GM12878 (cell line): Measurements from ENCODE around the gene ANKRD23. TPM values are rescaled to one million over a fixed set of nuclear protein-coding genes. Genes with fewer than 3 reads are reported as not detected.

Experiments used
- ATAC-seq: fragments of 200-7000 bp; cut with Tn5 transposase; 3 replicates; pipeline ENCODE4 v1.9.1; 2020; ENCODE audit warnings: mild to moderate bottlenecking, moderate library complexity
- BruUV-seq: library from RNA; stranded (reverse); fragments of 400-500 nt; replicated peaks from 2 replicates; lab custom pipeline; 2021; lab: Mats Ljungman, UMichigan
- CTCF ChIA-PET: fragments of 300-600 bp; sonication (Branson Sonifier 250); formaldehyde crosslinking; extraction: SDS; loops from one replicate; lab custom pipeline; 2021; ENCODE audit warnings: inconsistent platforms; lab: Yijun Ruan, JAX
- POLR2A ChIA-PET: fragments of 350-600 bp; formaldehyde crosslinking; extraction: SDS; loops from one replicate; lab custom pipeline; 2021; ENCODE audit warnings: inconsistent platforms; lab: Charles Lee
- RAD21 ChIA-PET: fragments of 300-600 bp; sonication (Branson Sonifier 250); formaldehyde crosslinking; loops from one replicate; lab custom pipeline; 2023; ENCODE audit warnings: antibody characterized with exemption; ENCODE audit not compliant: unreplicated experiment; lab: Charles Lee
- SMC1A ChIA-PET: fragments of 300-600 bp; sonication (Branson Sonifier 250); formaldehyde crosslinking; loops from one replicate; lab custom pipeline; 2023; ENCODE audit not compliant: unreplicated experiment, uncharacterized antibody; lab: Charles Lee
- DNase-seq: peaks from one replicate; pipeline ENCODE4 v3.0.0-alpha.2; 2011; ENCODE audit warnings: low read depth, low spot score
- FAIRE-seq: peaks from 3 replicates; lab custom pipeline; 2011; peaks lifted over from hg19 to GRCh38; lab: Jason Lieb, UNC
- H2AFZ ChIP-seq: 2 replicates; pipeline ENCODE4 v1.6.0; 2011; ENCODE audit warnings: low read depth, low read length, control low read depth; ENCODE audit not compliant: control insufficient read depth
- H3K27ac ChIP-seq: 2 replicates; pipeline ENCODE4 v1.5.1; 2011; ENCODE audit warnings: control low read depth; ENCODE audit not compliant: control insufficient read depth, insufficient read depth
- H3K27me3 ChIP-seq, 2 experiments: replicated peaks in 1 of 2; 2 replicates each; pipeline versions ENCODE4 v1.6.0 to v1.6.1; 2011; ENCODE audit warnings: low read length in 1 of 2; ENCODE audit not compliant: control insufficient read depth in 2 of 2, insufficient read depth in 2 of 2
- H3K36me3 ChIP-seq, 2 experiments: 2 replicates each; pipeline ENCODE4 v1.5.1; 2011; ENCODE audit warnings: low read length in 1 of 2; ENCODE audit not compliant: control insufficient read depth in 2 of 2, insufficient read depth in 2 of 2
- H3K4me1 ChIP-seq: 2 replicates; pipeline ENCODE4 v1.6.1; 2011; ENCODE audit warnings: mild to moderate bottlenecking, low read length, moderate library complexity, mixed read lengths; ENCODE audit not compliant: control insufficient read depth, insufficient read depth
- H3K4me2 ChIP-seq: 2 replicates; pipeline ENCODE4 v1.6.0; 2011; ENCODE audit warnings: control low read depth; ENCODE audit not compliant: control insufficient read depth, insufficient read depth
- H3K4me3 ChIP-seq: fragments of 200-600 bp; sonication (generic); 2 replicates; pipeline ENCODE4 v1.5.1; 2016
- H3K79me2 ChIP-seq: 2 replicates; pipeline ENCODE4 v1.6.0; 2011; ENCODE audit warnings: low read length; ENCODE audit not compliant: control insufficient read depth, insufficient read depth
- H3K9ac ChIP-seq: 2 replicates; pipeline ENCODE4 v1.8.0; 2011; ENCODE audit warnings: low read length, control low read depth, mixed read lengths; ENCODE audit not compliant: control insufficient read depth, insufficient read depth
- H3K9me3 ChIP-seq: replicated peaks from 3 replicates; pipeline ENCODE4 v1.5.1; 2011; ENCODE audit warnings: mild to moderate bottlenecking, low read length; ENCODE audit not compliant: control insufficient read depth, insufficient read depth
- H4K20me1 ChIP-seq: 2 replicates; pipeline ENCODE4 v1.6.0; 2011; ENCODE audit not compliant: control insufficient read depth, insufficient read depth
- EP300 ChIP-seq, 2 experiments: fragments of 150-350 bp in 1 of 2; IDR thresholded peaks; 2 replicates each; pipeline ENCODE4 v1.6.1; 2011 to 2012; ENCODE audit warnings: low read depth in 2 of 2, low read length in 2 of 2, borderline replicate concordance in 1 of 2, improper control_type of control experiment in 1 of 2, inconsistent platforms in 1 of 2; ENCODE audit not compliant: control insufficient read depth in 1 of 2
- MEF2A ChIP-seq: IDR thresholded peaks from 2 replicates; pipeline ENCODE4 v1.6.1; 2011; ENCODE audit warnings: low read depth, mild to moderate bottlenecking, low read length, moderate library complexity; ENCODE audit not compliant: insufficient read depth
- MEF2B ChIP-seq: fragments of 450-650 bp; IDR thresholded peaks from 2 replicates; pipeline ENCODE4 v1.6.1; 2018; ENCODE audit warnings: mild to moderate bottlenecking, moderate library complexity; ENCODE audit not compliant: partially characterized antibody, poor library complexity, severe bottlenecking
- PAX5 ChIP-seq: IDR thresholded peaks from 2 replicates; pipeline ENCODE4 v1.6.1; 2011; ENCODE audit warnings: low read depth, low read length, borderline replicate concordance
- POLR2A ChIP-seq: IDR thresholded peaks from 2 replicates; pipeline ENCODE4 v1.6.1; 2011; ENCODE audit warnings: low read depth, mild to moderate bottlenecking, low read length
- RCOR1 ChIP-seq: conservative IDR thresholded peaks from 2 replicates; pipeline ENCODE4 v1.6.1; 2012; ENCODE audit warnings: low read depth, low read length, improper control_type of control experiment
- ZNF274 ChIP-seq: IDR thresholded peaks from one replicate; pipeline ENCODE4 v1.8.0; 2011; ENCODE audit not compliant: insufficient read length, insufficient read depth
- WGBS: methylation state at CpG from one replicate; pipeline ENCODE4 v1.1.6; 2016; ENCODE audit warnings: low lambda C conversion rate; ENCODE audit not compliant: insufficient replicate concordance, insufficient coverage; ENCODE audit errors: missing lambda C conversion rate; 5-methylcytosine and 5-hydroxymethylcytosine counted together
- in situ Hi-C: fragments of 300-500 bp; cut with MboI; formaldehyde crosslinking; loops from 9 replicates; pipeline ENCODE4 v1.14.3; 2018; ENCODE audit warnings: mixed read lengths
- intact Hi-C: fragments of 100-400 bp; cut with micrococcal nuclease; formaldehyde crosslinking; loops from one replicate; pipeline ENCODE4 v1.14.2; 2022; ENCODE audit not compliant: unreplicated experiment
- polyA plus RNA-seq, 11 experiments: library from polyadenylated mRNA; depleted of rRNA in 4 of 11; unstranded in 6 of 11; stranded (reverse) in 5 of 11; fragments of >200 nt; fragmentation: Nextera tagmentation in 4 of 11; fragmentation: Illumina TruSeq in 1 of 11; extraction: Ambion mirVana in 4 of 11; extraction: Trizol in 1 of 11; gene quantifications; 1 replicate in 1 of 11; 2 replicates in 10 of 11; pipeline versions ENCODE4 v1.2.1 to v1.2.3, GENCODE V29; 2011 to 2016; ENCODE audit warnings: inconsistent platforms in 2 of 11, missing spikeins in 2 of 11, low read depth in 1 of 11
- total RNA-seq, 4 experiments: library from RNA; depleted of rRNA in 3 of 4; stranded (reverse); fragments of >200 nt in 3 of 4; fragmentation: Illumina TruSeq in 1 of 4; extraction: Trizol in 1 of 4; gene quantifications; 2 replicates each; pipeline versions ENCODE4 v1.2.1 to v1.2.3, GENCODE V29; 2013 to 2021
- TF ChIP-seq, protein P1 (sequence below): IDR thresholded peaks from 2 replicates; pipeline ENCODE4 v1.6.1; 2012; ENCODE audit warnings: low read depth, low read length, improper control_type of control experiment

ANKRD23 gene
- total and polyA plus RNA-seq, 10 of the 15 experiments (the other 5 are each of a cell fraction or from before 2014, with no cell fraction given) = 0.34 to 5.3 (median 2.7) TPM

DNA sequence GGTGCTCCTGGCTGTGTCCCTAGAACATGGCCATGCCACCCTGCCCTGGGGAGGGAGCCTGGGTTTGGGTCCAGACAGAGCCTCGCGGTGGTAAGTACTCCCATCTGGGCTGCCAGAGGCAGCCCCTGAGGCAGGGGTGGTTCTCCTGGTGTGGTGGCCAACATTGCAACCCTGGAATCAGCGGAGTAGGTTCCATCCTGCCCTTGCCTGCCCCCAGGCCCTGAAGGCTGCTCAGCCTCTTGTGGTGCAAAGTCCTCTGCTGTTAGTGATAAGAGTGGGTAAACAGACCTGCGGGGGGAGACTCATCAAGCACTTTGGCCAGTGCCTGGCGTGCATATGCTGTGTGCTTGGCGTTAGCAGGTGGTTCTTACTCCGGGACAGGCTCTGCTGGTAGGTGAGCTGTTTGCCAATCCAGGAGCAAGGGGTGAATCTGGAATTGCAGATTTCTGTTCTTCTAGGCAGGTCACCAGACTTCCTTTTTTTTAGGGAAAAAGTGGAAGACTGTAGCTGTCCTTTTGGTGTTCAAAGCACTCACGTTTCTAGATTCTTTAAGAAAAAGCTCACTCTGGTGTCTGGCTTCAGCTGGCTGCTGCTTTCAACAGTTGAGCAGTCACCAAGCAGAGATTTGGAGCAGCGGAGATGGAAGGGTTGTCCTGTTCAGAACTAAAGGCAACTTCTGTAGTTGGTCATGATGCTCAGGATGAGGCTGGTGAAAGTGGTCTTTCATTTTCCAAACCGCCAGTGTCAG, 24.5 kb downstream of the ANKRD23 start:
- Histone ChIP-seq H2AFZ (no peak overlapping the region), H3K36me3 (no peaks in the 10 kb centered on the region; a peak in 1 of 4 replicates), H3K27me3 (no peaks in the 10 kb centered on the region), H3K4me1 (peaks cover 12% of the 10 kb centered on the region), H3K9me3 (no peaks in the 10 kb centered on the region), H4K20me1 (peaks cover 5% of the 10 kb centered on the region; the same call in 1 of the 2 replicates), H3K4me3 (peak overlapping the region; percentile 27; the same call in 1 of the 2 replicates), H3K79me2 (peaks cover 27% of the 10 kb centered on the region), H3K9ac (no peak overlapping the region)
- ATAC-seq (no peak), FAIRE-seq (no peak)
- ChIA-PET SMC1A (interaction anchor here (0.7 to 2.2 kb wide), 8 partner anchors 12 to 136 kb away, joined by 3 to 5 read pairs (median 4); partner anchors contain the start of genes ANKRD39 and CNNM4), POLR2A (interaction anchor here (1.1 kb wide), 1 partner anchor 58 kb away, joined by 3 read pairs; the partner anchor contains the start of gene CNNM4)
- WGBS = 90% methylated on average over 10 of the region's 10 CpGs
- in situ Hi-C loops = no loop called here
- intact Hi-C loops = no loop called here
- TF ChIP-seq EP300 (IDR thresholded peaks at IDR 0.05; ENCODE audit: borderline replicate concordance in 1 of 2, control insufficient read depth in 1 of 2, low read depth in 2 of 2, low read length in 2 of 2) = no peak
- TF ChIP-seq RCOR1 = no peak
- no peak for TF ChIP-seq MEF2A
- no peak for TF ChIP-seq PAX5
- TF ChIP-seq, protein P1, sequence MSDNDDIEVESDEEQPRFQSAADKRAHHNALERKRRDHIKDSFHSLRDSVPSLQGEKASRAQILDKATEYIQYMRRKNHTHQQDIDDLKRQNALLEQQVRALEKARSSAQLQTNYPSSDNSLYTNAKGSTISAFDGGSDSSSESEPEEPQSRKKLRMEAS = no peak
- TF ChIP-seq POLR2A = no peak
- no peak for TF ChIP-seq MEF2B
- no peak for TF ChIP-seq ZNF274
- TF ChIP-seq, all 136 proteins: peak for 0
- no peak overlapping the region for H3K27ac ChIP-seq
- BruUV-seq = no TSS peak
- DNase-seq = no peak
- peak overlapping the region; percentile 54 for H3K4me2 ChIP-seq
- RAD21 ChIA-PET = no interaction called here
- CTCF ChIA-PET = interaction anchor here (0.6 to 2.8 kb wide), 6 partner anchors 38 to 192 kb away, joined by 3 to 12 read pairs (median 4); partner anchors contain the start of gene ANKRD39
